Stimulated activated CD8-positive, alpha-beta memory T cell treated with anti-CD3 and anti-CD28 coated beads, Interleukin-12 subunit alpha, Interleukin-12 subunit beta, amount 100 ng/mL, for 4 hours (primary cell): ENCODE results near the gene NRXN3.

Experiments used
- DNase-seq: peaks from one replicate; pipeline ENCODE4 v3.0.0-alpha.2; 2020; ENCODE audit warnings: low read depth

Gene NRXN3

GRCh38 chr14:79543348-79543747 lies 1373.2 kb downstream of the NRXN3 start:
- DNase-seq = no peak

GRCh38 chr14:79543967-79544697 lies 1374.0 kb downstream of the NRXN3 start:
- no peak for DNase-seq

GRCh38 chr14:79544698-79545070 lies 1374.5 kb downstream of the NRXN3 start:
- no peak for DNase-seq

- no peak for DNase-seq
These were observed 1378.7 kb downstream of the NRXN3 start for GRCh38 chr14:79548836-79549235.

GRCh38 chr14:79549515-79549914 lies 1379.3 kb downstream of the NRXN3 start:
- no peak for DNase-seq

GRCh38 chr14:79551523-79551922 lies 1381.3 kb downstream of the NRXN3 start:
- no peak for DNase-seq

- DNase-seq = no peak
These were observed 1382.6 kb downstream of the NRXN3 start for GRCh38 chr14:79552778-79553177.

- DNase-seq = no peak
These were observed 1384.6 kb downstream of the NRXN3 start for GRCh38 chr14:79554816-79555215.

GRCh38 chr14:79555429-79555828 lies 1385.3 kb downstream of the NRXN3 start:
- no peak for DNase-seq

GRCh38 chr14:79557309-79557708 lies 1387.1 kb downstream of the NRXN3 start:
- DNase-seq = no peak

- DNase-seq = no peak
These were observed 1392.0 kb downstream of the NRXN3 start for GRCh38 chr14:79562185-79562584.

GRCh38 chr14:79564371-79564770 lies 1394.2 kb downstream of the NRXN3 start:
- DNase-seq = no peak

- DNase-seq = no peak
These were observed 1397.1 kb downstream of the NRXN3 start for GRCh38 chr14:79567306-79567705.

- DNase-seq = no peak
These were observed 1398.4 kb downstream of the NRXN3 start for GRCh38 chr14:79568594-79568993.

- DNase-seq = no peak
These were observed 1398.9 kb downstream of the NRXN3 start for GRCh38 chr14:79569072-79569471.

- no peak for DNase-seq
These were observed 1400.5 kb downstream of the NRXN3 start for GRCh38 chr14:79570648-79571047.

GRCh38 chr14:79571366-79571765 lies 1401.2 kb downstream of the NRXN3 start:
- no peak for DNase-seq

- DNase-seq = no peak
These were observed 1403.3 kb downstream of the NRXN3 start for GRCh38 chr14:79573486-79573885.

GRCh38 chr14:79575032-79575431 lies 1404.9 kb downstream of the NRXN3 start:
- DNase-seq = no peak

GRCh38 chr14:79576424-79576823 lies 1406.3 kb downstream of the NRXN3 start:
- DNase-seq = no peak

- DNase-seq = no peak
These were observed 1408.3 kb downstream of the NRXN3 start for GRCh38 chr14:79578470-79578869.

- no peak for DNase-seq
These were observed 1410.2 kb downstream of the NRXN3 start for GRCh38 chr14:79580414-79580813.

GRCh38 chr14:79580906-79581305 lies 1410.7 kb downstream of the NRXN3 start:
- no peak for DNase-seq

GRCh38 chr14:79581912-79582576 lies 1411.9 kb downstream of the NRXN3 start:
- no peak for DNase-seq
